Esophagus (tissue), 2 donors: Measurements from ENCODE around the gene MEIOC. TPM values are rescaled to one million over a fixed set of nuclear protein-coding genes. Genes with fewer than 3 reads are reported as not detected.
"Not testable (repeated sequence)": the region's sequence is repeated elsewhere in the genome, so short reads cannot be mapped to it uniquely, and the experiment has no call there.

Experiments used
- H3K27ac ChIP-seq, 2 donors: one replicate each; pipeline ENCODE4 v1.5.1; 2013; ENCODE audit warnings: low read depth in 2 of 2, mild to moderate bottlenecking in 2 of 2, inconsistent platforms in 1 of 2, low read length in 1 of 2, moderate library complexity in 1 of 2
- H3K27me3 ChIP-seq, 2 donors: one replicate each; pipeline ENCODE4 v1.6.1; 2013; ENCODE audit warnings: low read length in 2 of 2, control low read depth in 1 of 2, mild to moderate bottlenecking in 1 of 2; ENCODE audit not compliant: insufficient read depth in 2 of 2, control insufficient read depth in 1 of 2
- H3K36me3 ChIP-seq, 2 donors: one replicate each; pipeline ENCODE4 v1.6.1; 2013; ENCODE audit warnings: low read length in 1 of 2; ENCODE audit not compliant: control insufficient read depth in 2 of 2, insufficient read depth in 2 of 2
- H3K4me1 ChIP-seq, 2 donors: one replicate each; pipeline ENCODE4 v1.6.1; 2013; ENCODE audit warnings: low read length in 1 of 2; ENCODE audit not compliant: control insufficient read depth in 2 of 2, insufficient read depth in 2 of 2
- H3K4me3 ChIP-seq, 2 donors: one replicate each; pipeline ENCODE4 v1.5.1; 2013; ENCODE audit warnings: low read length in 2 of 2, mild to moderate bottlenecking in 2 of 2, low read depth in 1 of 2, moderate library complexity in 1 of 2
- H3K9me3 ChIP-seq, 2 donors: one replicate each; pipeline ENCODE4 v1.6.1; 2013; ENCODE audit warnings: mild to moderate bottlenecking in 2 of 2, low read depth in 1 of 2, low read length in 1 of 2, moderate library complexity in 1 of 2; ENCODE audit not compliant: control insufficient read depth in 2 of 2, insufficient read depth in 1 of 2
- WGBS, 2 donors: extraction: QIAGEN DNeasy Blood & Tissue Kit; methylation state at CpG; one replicate each; pipeline ENCODE4 v1.1.7; 2013; 5-methylcytosine and 5-hydroxymethylcytosine counted together
- polyA plus RNA-seq, 2 donors: library from polyadenylated mRNA; stranded (reverse); fragments of 200-250 nt; gene quantifications; one replicate each; pipeline ENCODE4 v1.2.3, GENCODE V29; 2013
- donor health status: healthy with polysubstance abuse.
- donor health status: Bipolar disorder and iron deficiency.

The MEIOC gene
- polyA plus RNA-seq, 2 donors = 0.06 TPM; not detected in 1

GRCh38 chr17:44627513-44628242 lies 28.6 kb upstream of the MEIOC start:
- Histone ChIP-seq H3K4me1 (no peaks in the 10 kb centered on the region), H3K36me3 (no peaks in the 10 kb centered on the region), H3K9me3 (no peaks in the 10 kb centered on the region), H3K27me3 (no peaks in the 10 kb centered on the region), H3K4me3 (no peak overlapping the region), H3K27ac (no peak overlapping the region)
- WGBS, 2 donors = 80 to 87% methylated on average over 9 of the region's 9 CpGs

GRCh38 chr17:44628243-44629188 lies 27.8 kb upstream of the MEIOC start:
- H3K4me3 ChIP-seq = no peak overlapping the region
- 56 to 63% methylated on average over 34 of the region's 34 CpGs for WGBS, 2 donors
- no peaks in the 10 kb centered on the region for H3K4me1 ChIP-seq
- H3K9me3 ChIP-seq = no peaks in the 10 kb centered on the region
- H3K27ac ChIP-seq = peak overlapping the region in 1 of 2 donors; percentile 24
- H3K27me3 ChIP-seq = no peaks in the 10 kb centered on the region
- no peaks in the 10 kb centered on the region for H3K36me3 ChIP-seq

GRCh38 chr17:44629314-44629713 lies 27.0 kb upstream of the MEIOC start:
- 94 to 97% methylated on average over 13 of the region's 13 CpGs for WGBS, 2 donors
- H3K4me3 ChIP-seq = no peak overlapping the region
- H3K27me3 ChIP-seq = no peaks in the 10 kb centered on the region
- no peaks in the 10 kb centered on the region for H3K9me3 ChIP-seq
- no peak overlapping the region for H3K27ac ChIP-seq
- no peaks in the 10 kb centered on the region for H3K36me3 ChIP-seq
- no peaks in the 10 kb centered on the region for H3K4me1 ChIP-seq

- 86 to 88% methylated on average over 4 of the region's 4 CpGs for WGBS, 2 donors
- Histone ChIP-seq H3K36me3 (no peaks in the 10 kb centered on the region), H3K9me3 (no peaks in the 10 kb centered on the region), H3K4me3 (no peak overlapping the region), H3K27me3 (no peaks in the 10 kb centered on the region), H3K27ac (no peak overlapping the region), H3K4me1 (no peaks in the 10 kb centered on the region)
Measured at GRCh38 chr17:44630703-44631102, 25.6 kb upstream of the MEIOC start.

GRCh38 chr17:44633998-44634397 lies 22.3 kb upstream of the MEIOC start:
- Histone ChIP-seq H3K9me3 (no peaks in the 10 kb centered on the region), H3K27ac (no peak overlapping the region), H3K27me3 (peaks cover 0 to 2% of the 10 kb centered on the region in 2 donors), H3K4me1 (no peaks in the 10 kb centered on the region), H3K4me3 (no peak overlapping the region), H3K36me3 (no peaks in the 10 kb centered on the region)
- 68 to 78% methylated on average over 8 of the region's 8 CpGs for WGBS, 2 donors

GRCh38 chr17:44634401-44634800 lies 21.9 kb upstream of the MEIOC start:
- H3K27ac ChIP-seq, H3K4me1 ChIP-seq, H3K9me3 ChIP-seq, H3K4me3 ChIP-seq, H3K36me3 ChIP-seq, H3K27me3 ChIP-seq: not testable (repeated sequence)
- 60 to 71% methylated on average over 4 of the region's 4 CpGs for WGBS, 2 donors

GRCh38 chr17:44636562-44636961 lies 19.7 kb upstream of the MEIOC start:
- Histone ChIP-seq H3K4me1 (no peaks in the 10 kb centered on the region), H3K27me3 (peaks cover 0 to 2% of the 10 kb centered on the region in 2 donors), H3K36me3 (no peaks in the 10 kb centered on the region), H3K27ac (no peak overlapping the region), H3K4me3 (no peak overlapping the region), H3K9me3 (no peaks in the 10 kb centered on the region)
- 43 to 54% methylated on average over 1 of the region's 1 CpG for WGBS, 2 donors

- Histone ChIP-seq H3K27ac (no peak overlapping the region), H3K27me3 (peaks cover 0 to 2% of the 10 kb centered on the region in 2 donors), H3K36me3 (no peaks in the 10 kb centered on the region), H3K9me3 (no peaks in the 10 kb centered on the region), H3K4me3 (no peak overlapping the region), H3K4me1 (no peaks in the 10 kb centered on the region)
- 73 to 80% methylated on average over 1 of the region's 1 CpG for WGBS, 2 donors
Measured at GRCh38 chr17:44637066-44637465, 19.2 kb upstream of the MEIOC start.

- Histone ChIP-seq H3K4me1 (no peaks in the 10 kb centered on the region), H3K9me3 (no peaks in the 10 kb centered on the region), H3K4me3 (no peak overlapping the region), H3K27ac (no peak overlapping the region), H3K36me3 (no peaks in the 10 kb centered on the region), H3K27me3 (peaks cover 2 to 3% of the 10 kb centered on the region in 2 donors)
- 51 to 58% methylated on average over 7 of the region's 7 CpGs for WGBS, 2 donors
Measured at GRCh38 chr17:44642834-44643233, 13.4 kb upstream of the MEIOC start.
